HG02885 (cell line): ENCODE measurements around the gene PLEKHA7.
"Not testable (repeated sequence)": the region's sequence is repeated elsewhere in the genome, so short reads cannot be mapped to it uniquely, and the experiment has no call there.

ENCODE experiments used
- ATAC-seq: cut with Tn5 transposase; IDR thresholded peaks from one replicate; pipeline ENCODE4 v1.9.1; 2021; ENCODE audit warnings: mild to moderate bottlenecking; ENCODE audit not compliant: unreplicated experiment, poor library complexity

The PLEKHA7 gene

GRCh38 chr11:16893456-16894066, 120.7 kb downstream of the PLEKHA7 start:
- no peak for ATAC-seq

DNA sequence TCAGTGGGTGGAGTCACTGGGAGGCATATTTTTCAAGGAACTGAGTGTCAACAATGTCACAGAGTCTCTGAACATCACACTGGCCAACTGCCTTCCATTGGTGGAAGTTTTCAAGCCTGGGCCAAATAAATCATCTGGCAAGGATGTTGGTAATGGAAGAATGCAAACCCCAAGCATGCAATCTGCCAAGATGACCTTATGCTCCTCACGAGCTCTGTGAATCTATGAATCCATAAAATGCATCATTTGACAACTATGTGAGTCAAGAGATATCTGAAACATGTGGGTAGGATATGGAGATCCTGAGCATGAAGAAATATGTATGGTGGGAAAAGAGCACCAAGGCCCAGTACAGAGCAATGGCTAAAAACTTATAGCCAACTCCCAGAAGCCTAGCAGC, 122.2 kb downstream of the PLEKHA7 start:
- ATAC-seq = no peak

- ATAC-seq = no peak
Measured at GRCh38 chr11:16891165-16891564, 123.0 kb downstream of the PLEKHA7 start.

- no peak for ATAC-seq
Measured at GRCh38 chr11:16890442-16890841, 123.8 kb downstream of the PLEKHA7 start.

GRCh38 chr11:16889905-16890304, 124.3 kb downstream of the PLEKHA7 start:
- no peak for ATAC-seq

DNA sequence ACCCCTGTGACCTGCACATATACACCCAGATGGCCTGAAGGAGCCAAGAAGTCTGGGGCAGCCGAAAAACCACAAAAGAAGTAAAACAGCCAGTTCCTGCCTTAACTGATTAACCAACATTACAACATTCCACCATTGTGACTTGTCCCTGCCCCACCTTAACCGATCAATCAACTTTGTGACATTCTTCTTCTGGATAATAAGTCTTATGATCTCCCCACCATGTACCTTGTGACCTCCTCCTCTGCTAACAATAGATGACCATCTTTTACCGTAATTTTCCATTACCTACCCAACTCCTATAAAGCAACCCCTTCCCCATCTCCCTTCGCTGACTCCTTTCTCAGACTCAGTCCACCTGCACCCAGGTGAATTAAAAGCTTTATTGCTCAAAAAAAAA, 125.2 kb downstream of the PLEKHA7 start:
- not testable (repeated sequence) for ATAC-seq

- ATAC-seq = not testable (repeated sequence)
Measured at GRCh38 chr11:16887887-16888286, 126.3 kb downstream of the PLEKHA7 start.

GRCh38 chr11:16883174-16883573, 131.0 kb downstream of the PLEKHA7 start:
- no peak for ATAC-seq

DNA sequence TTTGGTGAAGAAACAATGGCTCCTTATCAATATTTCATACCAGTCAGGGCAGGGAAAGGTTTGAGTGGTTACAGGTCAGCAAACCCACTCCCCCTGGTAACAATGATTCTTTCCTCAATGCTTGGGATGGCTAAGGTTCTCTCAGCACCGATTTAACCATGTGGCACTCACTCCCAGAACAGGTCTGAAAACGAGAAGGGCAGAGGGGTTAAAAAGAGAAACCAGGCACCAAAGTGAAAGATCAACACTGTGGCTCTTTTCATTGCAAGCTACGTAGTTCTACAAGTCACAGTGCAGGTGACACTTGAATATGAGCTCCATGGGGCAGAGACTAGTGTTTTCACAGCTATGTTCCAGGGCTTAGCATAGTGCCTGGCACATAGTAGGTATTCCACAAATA, 132.4 kb downstream of the PLEKHA7 start:
- ATAC-seq = peak; percentile 48

DNA sequence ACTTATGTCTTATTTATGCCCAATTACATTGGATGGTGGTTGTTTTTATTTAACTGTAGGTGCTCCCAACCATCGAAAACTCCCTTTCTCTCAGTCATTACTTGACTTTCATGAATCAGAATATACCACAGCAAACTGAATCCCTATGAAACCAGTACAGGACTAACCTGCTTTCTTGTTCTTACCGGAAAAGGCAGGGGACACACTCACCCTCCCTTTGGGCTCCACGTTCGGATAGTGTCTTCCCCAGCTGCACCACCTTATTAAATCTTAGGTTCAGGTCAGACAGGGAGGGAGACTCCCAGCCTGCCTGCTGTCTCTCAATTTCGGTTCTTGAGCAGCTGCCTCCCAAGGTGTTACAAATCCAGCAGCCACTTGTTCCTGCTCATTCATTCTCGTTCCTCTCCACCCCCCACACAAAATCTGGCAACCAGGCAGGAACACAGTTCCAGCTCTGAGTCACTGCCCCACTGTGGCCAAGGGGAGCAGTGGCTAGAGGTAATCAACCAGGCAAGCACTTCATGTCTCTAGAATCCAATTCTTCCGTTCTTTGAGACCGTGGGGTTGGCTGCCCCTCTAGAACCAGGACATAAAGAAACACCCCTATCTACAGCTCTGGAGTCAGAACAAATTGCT, 133.0 kb downstream of the PLEKHA7 start:
- peak; percentile 61 for ATAC-seq

DNA sequence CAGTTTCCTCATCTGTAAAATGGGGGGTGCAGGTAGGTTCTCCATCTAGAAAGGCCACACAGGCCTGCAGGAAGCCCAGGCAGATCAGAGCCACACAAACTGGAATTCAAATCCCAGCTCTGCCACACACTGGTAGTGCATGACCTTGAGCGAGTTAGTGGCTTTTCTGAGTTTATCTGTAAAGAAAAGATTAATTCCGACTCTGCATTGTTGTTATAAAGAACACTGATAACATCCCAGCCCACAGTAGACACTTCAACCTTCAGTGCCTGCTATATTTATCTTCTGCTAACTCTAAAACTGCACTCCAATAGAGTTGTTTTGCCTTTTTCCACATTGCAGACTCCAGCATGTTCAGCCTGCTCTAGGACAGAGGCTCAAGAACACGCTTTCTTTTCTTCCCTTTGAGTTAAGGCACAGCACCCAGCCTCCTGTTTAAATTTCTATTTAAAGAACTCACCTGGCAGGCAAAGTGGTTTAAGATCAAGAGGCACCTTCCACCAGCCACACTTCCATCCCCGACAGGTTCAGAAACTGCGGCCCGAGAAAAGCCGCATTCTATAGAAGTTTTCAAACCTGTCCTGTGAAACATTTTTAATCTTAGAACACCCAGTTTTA, 133.9 kb downstream of the PLEKHA7 start:
- no peak for ATAC-seq

DNA sequence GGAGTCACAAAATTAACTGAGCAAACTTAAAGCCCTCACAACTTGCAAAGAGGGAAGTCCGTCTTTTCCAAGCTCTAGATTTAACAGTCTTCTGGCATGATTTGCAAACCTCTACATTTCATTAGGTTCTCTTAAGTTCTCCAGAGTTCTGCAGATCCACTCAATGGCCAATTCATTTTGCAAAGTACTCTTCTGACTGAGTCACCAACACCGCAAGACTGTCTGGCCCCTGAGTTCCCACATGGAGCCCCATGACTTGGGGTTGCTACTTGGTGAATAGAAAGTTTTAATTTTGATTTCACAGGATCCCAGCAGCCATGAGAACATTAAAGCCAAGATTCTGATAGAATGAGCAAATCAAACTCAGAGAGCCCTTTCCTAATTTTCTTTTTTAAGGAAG, 134.5 kb downstream of the PLEKHA7 start:
- no peak for ATAC-seq

DNA sequence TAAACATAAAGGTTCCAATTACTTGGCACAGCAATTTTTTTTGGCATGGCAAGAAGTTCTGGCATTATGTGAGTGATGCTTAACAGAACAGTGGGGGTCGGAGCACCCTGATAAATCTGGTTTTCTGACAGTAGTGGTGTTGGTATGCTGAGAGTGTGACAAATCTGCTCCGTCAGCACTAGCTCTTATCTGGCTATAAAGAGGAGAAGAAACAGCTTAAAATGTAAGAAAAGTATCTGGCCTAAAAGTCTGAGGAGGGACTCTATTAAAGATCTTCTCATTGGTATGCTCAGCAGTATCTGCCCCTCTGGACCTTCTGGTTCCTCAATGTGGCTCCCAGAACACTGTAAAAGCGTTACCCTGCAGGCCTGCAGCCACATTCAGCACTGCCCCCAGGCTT, 137.4 kb downstream of the PLEKHA7 start:
- ATAC-seq = no peak

DNA sequence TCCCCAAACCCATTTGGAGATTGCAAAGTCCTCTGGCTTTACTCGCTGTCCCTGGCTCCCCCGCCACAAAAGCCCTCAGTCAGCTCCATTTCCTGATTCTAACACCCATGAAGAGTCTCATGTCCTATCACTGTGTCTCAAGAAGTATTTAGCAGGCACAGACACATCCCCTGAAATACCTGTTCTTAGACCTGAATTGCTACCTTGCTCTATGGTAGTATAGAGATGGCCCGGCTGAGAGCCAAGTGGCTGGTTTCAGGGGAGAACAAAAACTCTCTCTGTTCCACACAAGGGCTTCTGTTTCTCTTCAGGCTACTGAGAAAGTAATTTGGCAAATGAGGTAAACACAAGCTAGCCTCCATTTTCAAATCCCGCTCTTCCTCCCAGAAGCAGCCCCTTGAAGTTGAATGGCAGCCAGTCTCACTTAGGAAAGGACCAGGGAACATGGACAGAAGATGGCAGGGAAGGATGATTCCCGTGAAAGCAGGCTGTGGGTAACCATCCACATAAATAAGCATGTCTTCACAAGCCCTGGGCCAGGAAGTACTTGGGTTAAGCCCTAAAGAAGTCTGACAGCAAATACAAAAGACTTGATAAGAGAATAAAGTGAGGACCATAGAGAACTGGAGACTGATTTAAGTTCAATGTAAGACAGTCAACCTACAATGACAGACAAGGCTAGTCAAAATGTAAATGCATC, 138.0 kb downstream of the PLEKHA7 start:
- ATAC-seq = no peak

DNA sequence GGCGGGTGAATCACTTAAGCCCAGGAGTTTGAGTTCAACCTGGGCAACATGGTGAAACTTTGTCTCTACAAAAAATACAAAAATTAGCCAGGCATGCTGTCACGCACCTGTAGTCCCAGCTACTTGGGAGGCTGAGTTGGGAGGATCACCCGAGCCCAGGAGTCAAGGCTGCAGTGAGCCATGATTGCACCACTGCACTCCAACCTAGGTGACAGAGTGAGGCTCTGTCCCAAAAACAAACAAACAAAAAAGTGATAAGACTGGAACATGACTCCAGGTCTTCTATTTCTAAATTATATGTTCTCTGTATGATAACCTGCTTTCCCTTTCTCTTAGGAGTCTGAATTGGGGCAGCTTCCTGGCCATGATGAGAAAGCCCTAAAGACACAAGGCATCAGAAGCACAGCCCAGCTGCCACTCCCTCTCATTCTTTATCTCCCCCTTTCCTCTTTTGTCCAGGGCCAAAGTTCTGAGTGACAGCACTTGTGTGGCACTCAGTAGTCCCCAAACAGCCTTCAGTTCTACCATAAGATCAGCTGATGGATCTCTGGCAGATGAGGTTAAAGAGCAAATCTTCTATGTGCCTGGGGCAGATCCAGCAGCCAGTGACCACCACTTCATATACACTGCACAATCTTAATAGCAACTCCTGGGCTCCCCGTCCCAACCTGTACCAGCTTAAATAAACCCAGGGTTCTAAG, 139.8 kb downstream of the PLEKHA7 start:
- no peak for ATAC-seq

GRCh38 chr11:16873289-16873688, 140.9 kb downstream of the PLEKHA7 start:
- no peak for ATAC-seq

DNA sequence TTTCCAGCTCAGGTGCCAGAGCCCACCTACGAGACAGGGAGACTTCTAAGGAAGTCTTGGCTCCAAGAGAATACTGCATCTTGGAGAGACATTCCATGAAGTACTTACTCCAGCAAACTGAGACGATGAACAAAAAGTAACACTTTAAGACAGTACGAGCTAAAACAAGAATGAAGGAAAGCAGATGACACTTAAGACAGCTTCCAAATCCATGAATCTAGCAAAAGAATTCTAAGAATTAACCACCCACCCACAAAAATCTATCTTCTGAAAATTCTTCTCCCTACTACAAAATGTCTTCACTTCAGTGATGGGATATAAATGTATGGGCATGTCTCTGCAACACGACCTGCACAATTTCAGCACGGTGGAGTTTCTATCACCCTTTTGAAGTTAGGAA, 142.8 kb downstream of the PLEKHA7 start:
- ATAC-seq = no peak

- ATAC-seq = no peak
Measured at GRCh38 chr11:16867097-16867496, 147.1 kb downstream of the PLEKHA7 start.

DNA sequence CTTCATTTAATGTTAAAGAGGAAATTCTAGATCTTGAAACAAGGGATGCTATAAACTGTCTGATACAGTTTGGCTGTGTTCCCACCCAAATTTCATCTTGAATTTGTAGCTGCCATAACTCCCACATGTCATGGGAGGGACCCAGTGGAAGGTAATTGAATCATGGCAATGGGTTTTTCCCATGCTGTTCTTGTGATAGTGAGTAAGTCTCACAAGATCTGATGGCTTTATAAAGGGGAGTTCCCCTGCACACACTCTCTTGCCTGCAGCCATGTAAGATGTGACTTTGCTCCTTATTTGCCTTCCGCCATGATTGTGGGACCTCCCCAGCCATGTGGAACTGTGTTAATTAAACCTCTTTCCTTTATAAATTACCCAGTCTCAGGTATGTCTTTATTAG, 149.8 kb downstream of the PLEKHA7 start:
- not testable (repeated sequence) for ATAC-seq

DNA sequence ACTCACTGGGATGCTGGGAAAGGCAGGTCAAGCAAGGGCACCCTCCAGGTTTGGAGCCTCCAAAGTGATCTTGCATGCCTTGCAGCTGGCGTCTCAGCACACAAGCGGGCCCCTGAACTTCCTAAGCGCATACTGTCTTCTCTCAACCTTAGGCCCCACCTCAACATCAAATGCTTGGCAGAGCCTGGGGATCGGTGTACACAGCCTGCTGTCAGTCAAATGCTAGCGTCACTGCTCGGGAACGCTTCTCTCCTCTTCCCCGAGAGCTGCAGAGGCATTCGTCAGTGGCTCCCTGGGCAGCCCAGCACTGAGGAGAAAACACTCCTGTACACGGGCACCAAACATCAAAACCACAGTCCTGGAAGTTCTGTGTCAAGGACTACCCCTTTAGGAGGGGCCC, 150.8 kb downstream of the PLEKHA7 start:
- no peak for ATAC-seq

- no peak for ATAC-seq
Measured at GRCh38 chr11:16862726-16863125, 151.5 kb downstream of the PLEKHA7 start.
